Measurements from ENCODE around the gene DENND2C.

The DENND2C gene, protein sequence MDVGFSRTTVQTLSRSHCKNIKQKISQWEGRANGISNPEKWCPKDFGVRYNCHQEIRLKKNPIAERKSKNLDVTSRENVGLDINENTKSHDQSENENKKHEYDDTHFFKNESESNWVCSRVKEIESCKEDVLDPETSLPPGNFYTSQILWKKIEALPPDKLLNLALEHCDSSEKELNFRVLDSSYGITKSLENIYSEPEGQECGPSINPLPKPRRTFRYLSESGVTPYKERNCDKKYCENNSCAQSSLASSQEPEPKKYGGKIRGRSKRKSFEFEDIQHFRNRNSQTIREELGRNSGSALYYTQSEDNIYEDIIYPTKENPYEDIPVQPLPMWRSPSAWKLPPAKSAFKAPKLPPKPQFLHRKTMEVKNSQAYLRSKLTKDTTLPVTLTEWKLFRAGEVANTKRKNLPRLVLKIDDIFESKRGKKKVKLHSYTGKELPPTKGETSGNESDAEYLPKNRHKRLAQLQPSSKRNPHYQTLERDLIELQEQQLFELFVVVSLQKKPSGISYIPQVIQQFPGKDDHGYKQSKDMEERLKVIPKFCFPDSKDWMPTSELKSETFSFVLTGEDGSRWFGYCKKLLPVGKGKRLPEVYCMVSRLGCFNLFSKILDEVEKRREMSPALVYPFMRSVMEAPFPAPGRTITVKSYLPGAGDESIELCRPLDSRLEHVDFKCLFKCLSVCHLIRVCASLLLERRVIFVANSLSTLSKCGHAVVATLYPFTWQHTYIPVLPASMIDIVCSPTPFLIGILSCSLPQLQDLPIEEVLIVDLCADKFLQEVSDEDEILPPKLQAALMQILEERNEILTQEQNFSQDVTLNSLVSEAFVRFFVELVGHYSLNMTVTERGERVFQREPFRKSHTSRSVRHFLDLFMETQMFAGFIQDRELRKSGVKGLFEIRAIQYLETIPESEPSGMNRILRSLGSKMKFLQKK

DNA sequence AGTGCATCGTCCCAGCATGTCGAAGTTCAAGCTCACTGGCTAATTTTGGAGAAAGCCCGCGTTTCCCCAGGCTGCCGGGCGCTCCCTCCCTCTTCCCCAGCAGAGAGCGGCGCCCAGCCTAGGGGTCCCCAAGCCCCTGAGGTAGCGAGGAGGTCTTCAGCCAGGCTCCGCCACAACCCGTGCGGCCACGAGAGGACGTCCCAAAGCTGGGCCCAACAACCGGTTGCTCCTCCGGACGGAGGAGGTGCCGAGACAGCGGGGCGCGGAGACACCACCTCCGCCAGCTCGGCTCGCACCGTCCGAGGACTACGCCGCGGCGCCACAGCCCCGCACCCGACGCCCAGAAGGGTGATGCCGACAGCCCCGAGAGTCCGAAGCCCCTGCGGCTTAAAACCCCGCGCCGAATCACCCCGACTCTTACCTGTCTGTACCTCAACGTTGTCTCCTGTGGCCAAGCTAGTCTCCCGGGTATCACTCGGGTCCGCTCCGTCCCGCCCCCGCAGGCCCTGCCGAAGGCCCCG, at the start of gene DENND2C:
TSS of gene DENND2C (minus strand) at position 488 of the 521 bp plus-strand sequence. CDS start 44,065 bp downstream, outside the sequence.
- no peaks in the 10 kb centered on the region for H3K9me3 ChIP-seq (ENCODE audit: control insufficient read depth in 2 of 2, low read length in 2 of 2)
- H3K27ac ChIP-seq (ENCODE audit: low read length) = no peak within 1 kb of the TSS
- peaks cover 6% of the 10 kb centered on the region for H3K4me1 ChIP-seq (ENCODE audit: control insufficient read depth, insufficient read depth, low read length)
- peak within 1 kb of the TSS; percentile 88 to 97 for H3K4me3 ChIP-seq (ENCODE audit: low read length in 2 of 2)
- no peaks in the 10 kb centered on the region for H3K27me3 ChIP-seq (ENCODE audit: control insufficient read depth in 1 of 2, insufficient read depth in 2 of 2, low read length in 2 of 2)
- H3K9ac ChIP-seq (ENCODE audit: low read length in 2 of 2) = peak within 1 kb of the TSS; percentile 80 to 81
- H3K36me3 ChIP-seq (ENCODE audit: control insufficient read depth in 2 of 2, insufficient read depth in 2 of 2, low read length in 2 of 2) = no peaks in the 10 kb centered on the region

GRCh38 chr1:114719424-114719787, 49.6 kb upstream of the DENND2C start:
- no peaks in the 10 kb centered on the region for H3K9me3 ChIP-seq (ENCODE audit: control insufficient read depth in 2 of 2, low read length in 2 of 2)
- H3K9ac ChIP-seq (ENCODE audit: low read length in 2 of 2) = no peak overlapping the region
- H3K27ac ChIP-seq (ENCODE audit: low read length) = no peak overlapping the region
- no peak overlapping the region for H3K4me3 ChIP-seq (ENCODE audit: low read length in 2 of 2)
- no peaks in the 10 kb centered on the region for H3K27me3 ChIP-seq (ENCODE audit: control insufficient read depth in 1 of 2, insufficient read depth in 2 of 2, low read length in 2 of 2)
- H3K4me1 ChIP-seq (ENCODE audit: control insufficient read depth, insufficient read depth, low read length) = peaks cover 9% of the 10 kb centered on the region
- H3K36me3 ChIP-seq (ENCODE audit: control insufficient read depth in 2 of 2, insufficient read depth in 2 of 2, low read length in 2 of 2) = peaks cover 41 to 58% of the 10 kb centered on the region in 2 donors

DNA sequence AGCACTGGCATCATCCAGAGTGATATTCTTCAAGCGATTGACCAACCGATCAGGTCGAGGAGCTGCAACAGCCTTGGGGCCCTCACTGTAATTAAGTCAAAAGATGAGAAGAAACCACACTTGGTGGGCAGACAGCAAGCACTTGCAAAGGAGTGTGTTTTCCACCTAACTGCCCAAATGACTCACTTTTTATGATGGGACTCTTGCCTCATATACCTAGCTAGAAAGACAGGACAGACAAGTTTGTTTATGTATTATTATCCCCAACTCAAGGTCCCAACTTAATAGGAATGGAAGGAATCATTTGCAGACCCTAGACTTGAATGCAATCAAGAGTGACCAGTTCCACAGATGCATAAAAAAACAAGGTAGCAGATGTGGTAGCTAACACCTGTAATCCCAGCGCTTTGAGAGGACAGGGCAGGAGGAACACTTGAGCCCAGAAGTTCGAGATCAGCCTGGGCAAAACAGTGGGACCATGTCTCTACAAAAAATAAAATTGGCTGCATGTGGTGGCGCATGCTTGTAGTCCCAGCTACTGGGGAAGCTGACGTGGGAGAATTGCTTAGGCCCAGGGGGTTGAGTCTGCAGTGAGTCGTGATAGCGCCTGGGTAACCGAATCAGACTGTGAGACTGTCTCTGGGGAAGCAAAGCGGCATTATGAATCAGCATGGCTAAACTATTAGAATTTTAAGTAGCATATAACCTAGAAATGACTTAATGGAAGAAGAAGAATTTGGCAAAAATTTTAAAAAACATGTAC, 49.0 kb upstream of the DENND2C start:
- Histone ChIP-seq H3K9me3 (ENCODE audit: control insufficient read depth in 2 of 2, low read length in 2 of 2) (no peaks in the 10 kb centered on the region), H3K9ac (ENCODE audit: low read length in 2 of 2) (no peak overlapping the region), H3K36me3 (ENCODE audit: control insufficient read depth in 2 of 2, insufficient read depth in 2 of 2, low read length in 2 of 2) (peaks cover 39 to 56% of the 10 kb centered on the region in 2 donors), H3K4me1 (ENCODE audit: control insufficient read depth, insufficient read depth, low read length) (peaks cover 9% of the 10 kb centered on the region), H3K27ac (ENCODE audit: low read length) (no peak overlapping the region), H3K27me3 (ENCODE audit: control insufficient read depth in 1 of 2, insufficient read depth in 2 of 2, low read length in 2 of 2) (no peaks in the 10 kb centered on the region), H3K4me3 (ENCODE audit: low read length in 2 of 2) (no peak overlapping the region)

GRCh38 chr1:114716304-114717170, 46.7 kb upstream of the DENND2C start, which contains the start of gene NRAS:
Gene NRAS, minus strand, starts transcription at chr1:114716771. Its CDS starts 611 bp downstream, at chr1:114716160.
- Histone ChIP-seq H3K4me3 (ENCODE audit: low read length in 2 of 2) (peak within 1 kb of the TSS; percentile 94 to 98), H3K27me3 (ENCODE audit: control insufficient read depth in 1 of 2, insufficient read depth in 2 of 2, low read length in 2 of 2) (no peaks in the 10 kb centered on the region), H3K9me3 (ENCODE audit: control insufficient read depth in 2 of 2, low read length in 2 of 2) (no peaks in the 10 kb centered on the region), H3K9ac (ENCODE audit: low read length in 2 of 2) (peak within 1 kb of the TSS; percentile 96 to 98), H3K36me3 (ENCODE audit: control insufficient read depth in 2 of 2, insufficient read depth in 2 of 2, low read length in 2 of 2) (peaks cover 41 to 43% of the 10 kb centered on the region in 2 donors), H3K4me1 (ENCODE audit: control insufficient read depth, insufficient read depth, low read length) (peaks cover 9% of the 10 kb centered on the region), H3K27ac (ENCODE audit: low read length) (peak within 1 kb of the TSS; percentile 87)

- H3K4me1 ChIP-seq (ENCODE audit: control insufficient read depth, insufficient read depth, low read length) = peaks cover 9% of the 10 kb centered on the region
- H3K27ac ChIP-seq (ENCODE audit: low read length) = peak overlapping the region; percentile 87
- H3K9me3 ChIP-seq (ENCODE audit: control insufficient read depth in 2 of 2, low read length in 2 of 2) = no peaks in the 10 kb centered on the region
- H3K9ac ChIP-seq (ENCODE audit: low read length in 2 of 2) = peak overlapping the region; percentile 96 to 98
- no peaks in the 10 kb centered on the region for H3K27me3 ChIP-seq (ENCODE audit: control insufficient read depth in 1 of 2, insufficient read depth in 2 of 2, low read length in 2 of 2)
- peaks cover 37 to 38% of the 10 kb centered on the region in 2 donors for H3K36me3 ChIP-seq (ENCODE audit: control insufficient read depth in 2 of 2, insufficient read depth in 2 of 2, low read length in 2 of 2)
- H3K4me3 ChIP-seq (ENCODE audit: low read length in 2 of 2) = peak overlapping the region; percentile 94 to 98
Measured at GRCh38 chr1:114715952-114716303, 46.1 kb upstream of the DENND2C start.

DNA sequence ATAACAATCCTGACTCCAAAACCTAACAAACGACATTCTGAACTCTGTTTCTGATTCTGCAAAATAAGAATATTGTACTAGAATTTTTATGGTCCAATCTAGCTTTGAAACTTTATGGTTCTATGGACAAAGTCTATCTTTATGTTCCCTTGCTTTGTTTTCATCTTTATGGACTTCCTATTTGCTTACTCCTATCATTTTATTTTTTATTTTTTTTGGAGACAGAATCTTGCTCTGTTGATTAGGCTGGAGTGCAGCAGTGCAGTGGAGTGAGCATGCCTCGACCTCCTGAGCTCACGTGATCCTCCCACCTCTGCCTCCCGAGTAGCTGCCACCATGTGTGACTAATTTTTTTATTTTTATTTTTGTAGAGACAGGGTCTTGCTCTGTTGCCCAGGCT, 43.1 kb upstream of the DENND2C start:
- no peak overlapping the region for H3K9ac ChIP-seq (ENCODE audit: low read length in 2 of 2)
- H3K4me3 ChIP-seq (ENCODE audit: low read length in 2 of 2) = no peak overlapping the region
- H3K4me1 ChIP-seq (ENCODE audit: control insufficient read depth, insufficient read depth, low read length) = peaks cover 9% of the 10 kb centered on the region
- H3K27me3 ChIP-seq (ENCODE audit: control insufficient read depth in 1 of 2, insufficient read depth in 2 of 2, low read length in 2 of 2) = no peaks in the 10 kb centered on the region
- no peaks in the 10 kb centered on the region for H3K9me3 ChIP-seq (ENCODE audit: control insufficient read depth in 2 of 2, low read length in 2 of 2)
- no peak overlapping the region for H3K27ac ChIP-seq (ENCODE audit: low read length)
- peaks cover 17 to 21% of the 10 kb centered on the region in 2 donors for H3K36me3 ChIP-seq (ENCODE audit: control insufficient read depth in 2 of 2, insufficient read depth in 2 of 2, low read length in 2 of 2)

GRCh38 chr1:114710360-114710759, 40.5 kb upstream of the DENND2C start:
- Histone ChIP-seq H3K27ac (ENCODE audit: low read length) (no peak overlapping the region), H3K27me3 (ENCODE audit: control insufficient read depth in 1 of 2, insufficient read depth in 2 of 2, low read length in 2 of 2) (no peaks in the 10 kb centered on the region), H3K9ac (ENCODE audit: low read length in 2 of 2) (no peak overlapping the region), H3K9me3 (ENCODE audit: control insufficient read depth in 2 of 2, low read length in 2 of 2) (no peaks in the 10 kb centered on the region), H3K4me3 (ENCODE audit: low read length in 2 of 2) (no peak overlapping the region), H3K36me3 (ENCODE audit: control insufficient read depth in 2 of 2, insufficient read depth in 2 of 2, low read length in 2 of 2) (peaks cover 29 to 35% of the 10 kb centered on the region in 2 donors), H3K4me1 (ENCODE audit: control insufficient read depth, insufficient read depth, low read length) (no peaks in the 10 kb centered on the region)

DNA sequence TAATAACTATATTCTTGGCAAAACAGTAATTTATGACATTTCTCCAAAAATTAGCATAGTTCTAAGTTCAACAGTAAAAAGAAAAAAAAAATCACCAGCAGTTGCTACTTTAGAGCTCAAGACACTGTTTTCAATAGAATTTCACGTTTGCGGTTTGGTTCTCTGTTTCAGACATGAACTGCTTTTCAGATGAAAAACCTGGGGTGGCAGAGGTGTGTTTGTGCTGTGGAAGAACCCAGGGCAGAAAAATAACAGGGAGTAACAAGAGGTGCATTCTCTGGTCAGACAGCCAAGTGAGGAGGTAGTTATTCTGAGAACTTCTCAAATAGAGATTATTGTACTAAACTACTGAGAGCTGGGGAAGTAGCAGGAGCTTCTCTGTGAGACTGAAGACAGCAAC, 37.8 kb upstream of the DENND2C start:
- no peak overlapping the region for H3K27ac ChIP-seq (ENCODE audit: low read length)
- H3K9ac ChIP-seq (ENCODE audit: low read length in 2 of 2) = no peak overlapping the region
- no peak overlapping the region for H3K4me3 ChIP-seq (ENCODE audit: low read length in 2 of 2)
- peaks cover 27% of the 10 kb centered on the region in 2 donors for H3K36me3 ChIP-seq (ENCODE audit: control insufficient read depth in 2 of 2, insufficient read depth in 2 of 2, low read length in 2 of 2)
- H3K27me3 ChIP-seq (ENCODE audit: control insufficient read depth in 1 of 2, insufficient read depth in 2 of 2, low read length in 2 of 2) = no peaks in the 10 kb centered on the region
- no peaks in the 10 kb centered on the region for H3K9me3 ChIP-seq (ENCODE audit: control insufficient read depth in 2 of 2, low read length in 2 of 2)
- no peaks in the 10 kb centered on the region for H3K4me1 ChIP-seq (ENCODE audit: control insufficient read depth, insufficient read depth, low read length)

- H3K9ac ChIP-seq (ENCODE audit: low read length in 2 of 2) = no peak overlapping the region
- H3K4me3 ChIP-seq (ENCODE audit: low read length in 2 of 2) = no peak overlapping the region
- no peaks in the 10 kb centered on the region for H3K9me3 ChIP-seq (ENCODE audit: control insufficient read depth in 2 of 2, low read length in 2 of 2)
- H3K27ac ChIP-seq (ENCODE audit: low read length) = no peak overlapping the region
- H3K27me3 ChIP-seq (ENCODE audit: control insufficient read depth in 1 of 2, insufficient read depth in 2 of 2, low read length in 2 of 2) = no peaks in the 10 kb centered on the region
- no peaks in the 10 kb centered on the region for H3K4me1 ChIP-seq (ENCODE audit: control insufficient read depth, insufficient read depth, low read length)
- H3K36me3 ChIP-seq (ENCODE audit: control insufficient read depth in 2 of 2, insufficient read depth in 2 of 2, low read length in 2 of 2) = peaks cover 15 to 16% of the 10 kb centered on the region in 2 donors
Measured at GRCh38 chr1:114703242-114703641, 33.4 kb upstream of the DENND2C start.

Measured in stomach smooth muscle (tissue), 2 donors.